GM12865 (cell line): ENCODE data around the gene MKRN2OS.

ENCODE experiments used
- DNase-seq: peaks from one replicate; pipeline ENCODE4 v3.0.0; 2010; ENCODE audit warnings: low read depth
- H3K4me3 ChIP-seq: 2 replicates; pipeline ENCODE4 v1.5.1; 2011; ENCODE audit warnings: mild to moderate bottlenecking, low read depth, low read length, control low read depth
- TF ChIP-seq, protein P1 (sequence below): IDR thresholded peaks from 2 replicates; pipeline ENCODE4 v1.5.1; 2011; ENCODE audit warnings: low read length, control low read depth, low read depth, inconsistent platforms; ENCODE audit not compliant: insufficient read depth; ENCODE audit errors: missing control alignments

MKRN2OS gene

DNA sequence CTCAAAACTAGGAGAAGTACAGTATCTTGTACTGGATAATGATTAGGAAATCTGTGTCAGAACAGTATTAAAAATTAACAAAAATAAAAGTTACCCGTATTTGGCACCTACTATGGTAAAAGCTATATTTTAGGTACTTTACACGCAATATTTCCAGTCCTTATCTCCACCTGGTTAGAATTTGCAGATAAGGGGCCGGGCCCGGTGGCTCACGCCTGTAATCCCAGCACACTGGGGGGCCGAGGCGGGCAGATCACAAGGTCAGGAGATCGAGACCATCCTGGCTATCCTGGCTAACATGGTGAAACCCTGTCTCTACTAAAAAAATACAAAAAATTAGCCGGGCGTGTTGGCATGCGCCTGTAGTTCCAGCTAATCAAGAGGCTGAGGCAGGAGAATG is 28.4 kb downstream of the MKRN2OS start:
- no peak overlapping the region for H3K4me3 ChIP-seq
- no peak for DNase-seq
- TF ChIP-seq, protein P1, sequence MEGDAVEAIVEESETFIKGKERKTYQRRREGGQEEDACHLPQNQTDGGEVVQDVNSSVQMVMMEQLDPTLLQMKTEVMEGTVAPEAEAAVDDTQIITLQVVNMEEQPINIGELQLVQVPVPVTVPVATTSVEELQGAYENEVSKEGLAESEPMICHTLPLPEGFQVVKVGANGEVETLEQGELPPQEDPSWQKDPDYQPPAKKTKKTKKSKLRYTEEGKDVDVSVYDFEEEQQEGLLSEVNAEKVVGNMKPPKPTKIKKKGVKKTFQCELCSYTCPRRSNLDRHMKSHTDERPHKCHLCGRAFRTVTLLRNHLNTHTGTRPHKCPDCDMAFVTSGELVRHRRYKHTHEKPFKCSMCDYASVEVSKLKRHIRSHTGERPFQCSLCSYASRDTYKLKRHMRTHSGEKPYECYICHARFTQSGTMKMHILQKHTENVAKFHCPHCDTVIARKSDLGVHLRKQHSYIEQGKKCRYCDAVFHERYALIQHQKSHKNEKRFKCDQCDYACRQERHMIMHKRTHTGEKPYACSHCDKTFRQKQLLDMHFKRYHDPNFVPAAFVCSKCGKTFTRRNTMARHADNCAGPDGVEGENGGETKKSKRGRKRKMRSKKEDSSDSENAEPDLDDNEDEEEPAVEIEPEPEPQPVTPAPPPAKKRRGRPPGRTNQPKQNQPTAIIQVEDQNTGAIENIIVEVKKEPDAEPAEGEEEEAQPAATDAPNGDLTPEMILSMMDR, result no peak

DNA sequence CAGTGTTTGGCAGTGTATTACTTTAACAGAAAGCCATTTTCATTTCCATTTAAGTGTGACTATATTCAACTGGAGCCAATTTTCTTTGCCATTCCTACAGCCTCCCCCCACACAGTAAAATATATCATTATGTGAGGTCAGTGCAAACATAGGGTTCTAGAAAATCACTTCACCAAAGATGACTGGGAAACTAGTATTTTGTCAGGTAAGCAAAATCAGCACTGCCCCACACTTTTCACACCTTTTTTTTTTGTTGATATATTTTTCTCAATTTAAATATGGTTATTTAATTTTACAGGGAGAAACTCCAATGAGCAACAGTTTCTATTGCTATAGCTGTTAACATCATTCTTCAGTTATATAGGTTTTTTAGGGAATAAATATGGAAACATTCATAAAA is 29.7 kb downstream of the MKRN2OS start:
- no peak for DNase-seq
- no peak overlapping the region for H3K4me3 ChIP-seq
- TF ChIP-seq, protein P1, result no peak

DNA sequence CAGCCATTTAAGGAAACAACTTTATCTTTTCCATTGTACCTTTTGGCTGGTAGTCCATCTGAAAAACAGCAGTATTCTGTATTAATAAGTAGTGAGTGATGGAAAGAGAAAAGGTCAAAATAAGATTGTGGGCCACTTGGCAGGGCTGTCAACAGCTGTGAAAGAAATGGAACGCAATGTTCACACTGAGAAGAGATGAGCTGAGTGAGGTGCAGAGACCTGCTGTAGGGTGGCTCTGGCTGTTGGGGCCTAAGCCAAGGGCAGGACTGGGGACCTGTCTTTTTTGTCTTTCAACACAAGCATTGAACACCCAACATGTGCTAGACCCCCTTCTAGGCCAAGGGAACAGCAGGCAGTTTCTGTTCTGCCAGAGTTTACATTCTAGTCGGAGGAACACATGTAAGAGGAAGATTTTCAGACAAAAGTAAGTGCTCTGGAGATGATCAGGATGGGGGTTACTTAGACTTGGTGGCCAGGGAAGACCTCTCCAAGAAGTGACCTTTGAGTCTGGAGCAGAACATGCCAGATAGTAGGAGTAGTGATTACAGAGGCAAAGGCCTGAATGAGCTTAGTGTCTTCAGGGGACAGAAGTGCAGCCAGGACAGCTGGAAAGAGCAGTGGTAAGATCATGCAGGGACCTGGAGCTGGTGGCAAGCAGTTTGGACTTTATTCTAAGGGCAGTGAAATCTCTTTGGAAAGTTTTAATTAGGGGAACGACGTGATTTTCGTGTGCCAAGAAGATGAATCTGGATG is 31.4 kb downstream of the MKRN2OS start:
- no peak overlapping the region for H3K4me3 ChIP-seq
- DNase-seq, result no peak
- TF ChIP-seq, protein P1, result no peak

DNA sequence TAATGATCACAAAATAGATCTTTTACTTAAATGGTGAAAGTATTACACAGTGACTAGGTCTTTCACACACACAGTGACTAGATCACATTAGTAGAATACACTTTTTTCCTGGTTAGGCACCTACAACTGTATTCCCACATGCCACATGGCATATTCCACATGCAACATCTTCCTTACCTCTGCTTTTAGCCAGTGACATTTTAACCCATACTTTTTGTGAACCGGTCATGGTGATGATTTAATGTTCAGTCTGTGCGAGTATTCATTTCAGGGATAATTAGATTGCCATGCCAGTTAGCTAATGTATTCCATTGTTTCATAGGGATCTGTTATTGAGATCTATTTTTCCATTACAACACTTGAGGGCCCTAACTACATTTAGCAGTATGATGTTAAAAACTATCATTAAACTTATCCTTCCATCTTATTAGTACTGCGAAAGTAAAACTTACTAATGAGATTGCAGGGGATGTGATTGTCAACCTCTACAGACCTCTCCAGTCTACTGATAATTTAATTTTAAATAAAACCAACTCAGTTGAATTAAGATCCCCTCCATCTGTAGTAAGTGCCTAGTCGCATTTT is 32.7 kb downstream of the MKRN2OS start:
- no peak for DNase-seq

DNA sequence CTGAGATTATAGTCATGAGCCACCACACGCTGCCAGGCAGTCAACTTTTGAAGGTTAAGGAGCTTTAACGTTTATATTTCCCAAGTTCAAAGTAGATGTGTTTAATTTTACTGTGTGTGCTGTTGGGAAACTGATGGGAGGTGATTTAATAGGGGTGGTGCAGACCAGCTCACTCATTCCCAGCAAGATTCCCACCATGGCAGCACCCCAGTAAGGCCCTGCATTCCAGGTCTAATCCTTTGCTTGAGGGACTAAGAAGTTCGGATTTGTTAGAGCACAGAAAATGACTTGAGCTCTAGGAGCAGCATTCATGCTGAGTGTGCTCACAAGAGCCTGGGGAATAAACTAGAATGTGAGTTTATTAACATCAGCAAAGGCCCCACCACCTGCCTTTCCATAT is 35.8 kb downstream of the MKRN2OS start:
- DNase-seq, result no peak
- TF ChIP-seq, protein P1, result no peak
- no peak overlapping the region for H3K4me3 ChIP-seq

More for the DNA sequence above, 32.7 kb downstream of the MKRN2OS start:
- TF ChIP-seq, protein P1, result no peak
- H3K4me3 ChIP-seq, result no peak overlapping the region

DNA sequence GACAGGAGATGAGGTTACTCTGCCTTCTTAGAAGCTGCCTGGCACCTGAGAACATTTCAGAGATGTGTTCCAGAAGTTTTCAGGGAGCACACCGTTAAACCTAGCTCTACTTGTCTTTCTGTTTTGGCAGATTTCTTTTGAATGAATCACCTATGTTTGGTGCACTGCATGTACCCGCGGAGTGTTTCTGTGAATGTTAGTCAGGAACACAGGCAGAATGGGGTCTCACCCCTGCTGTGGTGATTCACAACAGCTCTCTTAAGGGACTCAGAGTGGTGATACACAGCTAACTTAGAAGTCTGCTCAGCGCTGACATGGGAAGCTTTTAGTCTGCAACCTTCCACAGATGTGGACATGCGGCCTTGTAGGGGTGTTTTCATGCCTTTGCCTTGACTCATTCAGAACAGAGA is 37.0 kb downstream of the MKRN2OS start:
- TF ChIP-seq, protein P1, result no peak
- DNase-seq, result no peak
- no peak overlapping the region for H3K4me3 ChIP-seq
